KMS-11 (cell line): ENCODE results near the gene PCNT.

Source experiments
- H2AFZ ChIP-seq: fragments of 200-600 bp; sonication (generic); 2 replicates; pipeline ENCODE4 v1.6.1; 2016; ENCODE audit warnings: antibody characterized with exemption, mixed run types, low read depth
- H3K27ac ChIP-seq: fragments of 200-600 bp; sonication (generic); 2 replicates; pipeline ENCODE4 v1.6.1; 2016; ENCODE audit warnings: mild to moderate bottlenecking, mixed run types
- H3K27me3 ChIP-seq: fragments of 200-600 bp; sonication (generic); 2 replicates; pipeline ENCODE4 v1.6.1; 2017; ENCODE audit warnings: mild to moderate bottlenecking, low read depth, mixed run types, moderate library complexity; ENCODE audit not compliant: insufficient read depth
- H3K36me3 ChIP-seq: fragments of 200-600 bp; sonication (generic); 2 replicates; pipeline ENCODE4 v1.6.1; 2017; ENCODE audit warnings: mild to moderate bottlenecking, mixed run types; ENCODE audit not compliant: insufficient read depth
- H3K4me1 ChIP-seq: fragments of 200-600 bp; sonication (generic); 2 replicates; pipeline ENCODE4 v1.6.1; 2016; ENCODE audit warnings: mild to moderate bottlenecking, low read depth, mixed run types; ENCODE audit not compliant: poor library complexity, severe bottlenecking
- H3K4me2 ChIP-seq: fragments of 200-600 bp; sonication (generic); 2 replicates; pipeline ENCODE4 v1.7.0; 2016; ENCODE audit warnings: mild to moderate bottlenecking, mixed run types
- H3K4me3 ChIP-seq: fragments of 200-600 bp; sonication (generic); IDR thresholded peaks from 2 replicates; pipeline ENCODE4 v1.6.1; 2017; ENCODE audit warnings: low read depth, low read length, mixed read lengths; ENCODE audit not compliant: insufficient read depth
- H3K79me2 ChIP-seq: fragments of 200-600 bp; sonication (generic); 2 replicates; pipeline ENCODE4 v1.6.1; 2016; ENCODE audit warnings: low read depth, mixed run types; ENCODE audit not compliant: insufficient read depth
- H3K9ac ChIP-seq: fragments of 200-600 bp; sonication (generic); 2 replicates; pipeline ENCODE4 v1.6.1; 2016; ENCODE audit warnings: mild to moderate bottlenecking, mixed run types
- H4K20me1 ChIP-seq: fragments of 200-600 bp; sonication (generic); 2 replicates; pipeline ENCODE4 v1.6.1; 2016; ENCODE audit warnings: mild to moderate bottlenecking, mixed run types; ENCODE audit not compliant: insufficient read depth
- TF ChIP-seq, protein P1 (sequence below): fragments of 200-600 bp; sonication (generic); conservative IDR thresholded peaks from 2 replicates; pipeline ENCODE4 v1.6.1; 2017; ENCODE audit warnings: low read depth, mild to moderate bottlenecking, antibody characterized with exemption, low read length, moderate library complexity, mixed read lengths

Gene PCNT

DNA sequence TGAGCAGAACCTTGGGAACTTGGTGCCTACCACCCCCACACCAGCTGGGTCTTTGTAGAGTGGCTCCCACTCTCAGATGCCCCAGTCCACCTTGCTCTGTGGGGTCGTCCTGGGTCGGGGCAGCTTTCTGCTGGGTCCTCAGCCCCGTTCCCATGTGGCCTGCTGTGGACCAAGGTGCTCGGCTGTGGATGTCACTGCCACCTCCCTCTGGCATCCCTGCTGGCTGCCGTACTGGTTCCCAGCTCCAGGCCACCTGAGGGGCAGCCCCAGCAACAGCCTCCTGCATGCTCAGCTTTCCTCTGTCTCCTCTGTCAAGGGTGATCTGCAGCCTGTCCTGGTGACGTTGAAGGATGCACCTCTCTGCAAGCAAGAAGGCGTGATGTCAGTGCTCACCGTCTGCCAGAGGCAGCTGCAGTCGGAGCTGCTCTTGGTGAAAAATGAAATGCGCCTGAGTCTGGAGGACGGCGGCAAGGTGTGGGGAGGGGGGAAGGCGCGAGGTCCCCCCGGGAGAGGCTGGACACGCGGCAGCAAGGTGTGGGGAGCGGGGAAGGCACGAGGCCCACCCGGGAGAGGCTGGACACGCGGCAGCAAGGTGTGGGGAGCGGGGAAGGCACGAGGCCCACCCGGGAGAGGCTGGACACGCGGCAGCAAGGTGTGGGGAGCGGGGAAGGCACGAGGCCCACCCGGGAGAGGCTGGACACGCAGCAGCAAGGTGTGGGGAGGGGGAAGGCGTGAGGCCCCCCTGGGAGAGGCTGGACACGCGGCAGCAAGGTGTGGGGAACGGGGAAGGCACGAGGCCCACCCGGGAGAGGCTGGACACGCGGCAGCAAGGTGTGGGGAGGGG lies 88.8 kb downstream of the PCNT start:
- Histone ChIP-seq H3K27me3 (no peaks in the 10 kb centered on the region), H4K20me1 (no peaks in the 10 kb centered on the region), H3K4me1 (no peaks in the 10 kb centered on the region), H2AFZ (no peak overlapping the region), H3K4me2 (no peak overlapping the region), H3K9ac (no peak overlapping the region), H3K27ac (no peak overlapping the region), H3K79me2 (no peaks in the 10 kb centered on the region), H3K36me3 (no peaks in the 10 kb centered on the region), H3K4me3 (no peak overlapping the region)
- TF ChIP-seq, protein P1, sequence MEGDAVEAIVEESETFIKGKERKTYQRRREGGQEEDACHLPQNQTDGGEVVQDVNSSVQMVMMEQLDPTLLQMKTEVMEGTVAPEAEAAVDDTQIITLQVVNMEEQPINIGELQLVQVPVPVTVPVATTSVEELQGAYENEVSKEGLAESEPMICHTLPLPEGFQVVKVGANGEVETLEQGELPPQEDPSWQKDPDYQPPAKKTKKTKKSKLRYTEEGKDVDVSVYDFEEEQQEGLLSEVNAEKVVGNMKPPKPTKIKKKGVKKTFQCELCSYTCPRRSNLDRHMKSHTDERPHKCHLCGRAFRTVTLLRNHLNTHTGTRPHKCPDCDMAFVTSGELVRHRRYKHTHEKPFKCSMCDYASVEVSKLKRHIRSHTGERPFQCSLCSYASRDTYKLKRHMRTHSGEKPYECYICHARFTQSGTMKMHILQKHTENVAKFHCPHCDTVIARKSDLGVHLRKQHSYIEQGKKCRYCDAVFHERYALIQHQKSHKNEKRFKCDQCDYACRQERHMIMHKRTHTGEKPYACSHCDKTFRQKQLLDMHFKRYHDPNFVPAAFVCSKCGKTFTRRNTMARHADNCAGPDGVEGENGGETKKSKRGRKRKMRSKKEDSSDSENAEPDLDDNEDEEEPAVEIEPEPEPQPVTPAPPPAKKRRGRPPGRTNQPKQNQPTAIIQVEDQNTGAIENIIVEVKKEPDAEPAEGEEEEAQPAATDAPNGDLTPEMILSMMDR = no peak

DNA sequence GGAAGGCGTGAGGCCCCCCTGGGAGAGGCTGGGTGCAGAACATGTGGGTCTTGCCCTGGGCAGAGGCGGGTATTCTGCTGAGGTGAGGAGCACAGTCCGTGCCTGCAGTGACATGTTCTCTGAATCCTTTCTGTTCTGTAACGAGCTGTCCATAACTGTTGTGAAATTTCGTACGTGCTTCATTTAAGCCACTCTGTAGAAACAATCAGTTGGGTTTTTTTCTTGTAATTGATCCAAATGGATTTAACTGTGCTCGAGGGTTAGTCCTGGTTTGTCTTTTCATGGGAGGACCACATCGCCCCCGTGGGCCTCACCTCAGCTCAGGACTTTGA lies 89.4 kb downstream of the PCNT start:
- Histone ChIP-seq H3K4me1 (no peaks in the 10 kb centered on the region), H3K27ac (no peak overlapping the region), H4K20me1 (no peaks in the 10 kb centered on the region), H2AFZ (no peak overlapping the region), H3K9ac (no peak overlapping the region), H3K27me3 (no peaks in the 10 kb centered on the region), H3K4me3 (no peak overlapping the region), H3K4me2 (no peak overlapping the region), H3K36me3 (no peaks in the 10 kb centered on the region), H3K79me2 (no peaks in the 10 kb centered on the region)
- TF ChIP-seq, protein P1 = no peak

DNA sequence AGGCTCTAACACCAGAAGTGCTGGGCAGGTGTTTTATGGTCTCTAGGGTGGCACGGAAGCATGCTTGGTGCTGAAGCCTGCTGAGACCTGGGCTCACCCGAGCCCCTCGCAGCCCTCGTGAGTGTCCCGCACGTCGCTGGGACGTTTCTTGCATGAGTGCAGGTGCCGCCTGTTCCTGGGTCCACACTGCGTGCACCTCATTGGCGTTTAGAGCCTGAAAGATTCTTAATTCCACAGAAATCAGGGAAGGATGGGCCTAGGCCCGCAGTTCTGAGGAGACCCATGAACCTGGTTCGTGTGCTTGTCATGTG lies 91.0 kb downstream of the PCNT start:
- Histone ChIP-seq H3K79me2 (no peaks in the 10 kb centered on the region), H3K4me2 (no peak overlapping the region), H3K36me3 (no peaks in the 10 kb centered on the region), H4K20me1 (no peaks in the 10 kb centered on the region), H2AFZ (no peak overlapping the region), H3K4me1 (no peaks in the 10 kb centered on the region), H3K4me3 (no peak overlapping the region), H3K9ac (no peak overlapping the region), H3K27ac (no peak overlapping the region), H3K27me3 (no peaks in the 10 kb centered on the region)
- TF ChIP-seq, protein P1 = no peak

DNA sequence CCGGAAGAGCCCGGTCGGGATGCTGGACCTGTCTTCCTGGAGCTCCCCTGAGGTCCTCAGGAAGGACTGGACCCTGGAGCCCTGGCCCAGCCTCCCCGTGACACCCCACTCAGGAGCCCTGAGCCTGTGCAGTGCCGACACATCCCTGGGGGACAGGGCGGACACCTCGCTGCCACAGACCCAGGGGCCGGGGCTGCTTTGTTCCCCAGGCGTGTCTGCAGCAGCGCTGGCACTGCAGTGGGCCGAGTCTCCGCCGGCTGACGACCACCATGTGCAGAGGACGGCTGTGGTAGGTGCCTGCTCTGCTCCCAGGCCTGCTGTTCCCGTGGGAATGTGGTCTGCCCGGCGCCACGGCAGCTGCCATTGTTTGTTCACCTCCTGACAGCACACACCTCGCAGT lies 92.6 kb downstream of the PCNT start:
- Histone ChIP-seq H3K4me1 (no peaks in the 10 kb centered on the region), H3K79me2 (no peaks in the 10 kb centered on the region), H3K9ac (no peak overlapping the region), H3K27me3 (no peaks in the 10 kb centered on the region), H3K4me2 (no peak overlapping the region), H3K4me3 (no peak overlapping the region), H3K36me3 (no peaks in the 10 kb centered on the region), H4K20me1 (no peaks in the 10 kb centered on the region), H2AFZ (no peak overlapping the region), H3K27ac (no peak overlapping the region)
- TF ChIP-seq, protein P1 = no peak
